Vagina (tissue), 2 donors: Measurements from ENCODE around the gene KREMEN2. TPM values are rescaled to one million over a fixed set of nuclear protein-coding genes. Genes with fewer than 3 reads are reported as not detected.

Experiments
- DNase-seq, 2 donors: peaks; one replicate each; pipeline ENCODE4 v3.0.0-alpha.2; 2017; ENCODE audit errors: extremely low spot score in 2 of 2
- H3K27ac ChIP-seq: fragments of 200-600 bp; sonication (generic); one replicate; pipeline ENCODE4 v1.5.1; 2019
- H3K27me3 ChIP-seq: fragments of 200-600 bp; sonication (generic); one replicate; pipeline ENCODE4 v1.5.1; 2019
- H3K36me3 ChIP-seq, 2 donors: fragments of 200-600 bp; sonication (generic); one replicate each; pipeline ENCODE4 v1.5.1; 2017 to 2019
- H3K4me1 ChIP-seq: fragments of 200-600 bp; sonication (generic); one replicate; pipeline ENCODE4 v1.5.1; 2019
- H3K4me3 ChIP-seq, 2 donors: fragments of 200-600 bp; sonication (generic); 1 replicate in 1 of 2; 2 replicates in 1 of 2; pipeline ENCODE4 v1.5.1; 2016 to 2019
- H3K9me3 ChIP-seq: fragments of 200-600 bp; sonication (generic); one replicate; pipeline ENCODE4 v1.5.1; 2019
- CTCF ChIP-seq, 3 experiments: fragments of 450-650 bp in 2 of 3; fragments of 200-600 bp in 1 of 3; sonication (generic) in 1 of 3; IDR thresholded peaks; one replicate each; pipeline ENCODE4 v1.5.1; 2017 to 2019; ENCODE audit warnings: antibody characterized with exemption in 3 of 3, mild to moderate bottlenecking in 2 of 3, moderate library complexity in 2 of 3
- POLR2A ChIP-seq, 2 donors: fragments of 450-650 bp; IDR thresholded peaks; one replicate each; pipeline ENCODE4 v1.6.1; 2017; ENCODE audit warnings: antibody characterized with exemption in 2 of 2, mild to moderate bottlenecking in 2 of 2, moderate library complexity in 2 of 2
- POLR2AphosphoS5 ChIP-seq, 2 donors: sonication (generic); formaldehyde crosslinking; IDR thresholded peaks; one replicate each; pipeline ENCODE4 v1.9.0; 2017; ENCODE audit warnings: antibody characterized with exemption in 2 of 2, mild to moderate bottlenecking in 2 of 2, low read depth in 1 of 2; ENCODE audit not compliant: insufficient read depth in 1 of 2
- intact Hi-C: fragments of 100-400 bp; cut with DNase I; formaldehyde crosslinking; loops from one replicate; pipeline ENCODE4 v1.15.1; 2023
- total RNA-seq: library from RNA; depleted of rRNA; stranded (reverse); fragments of >200 nt; gene quantifications from one replicate; pipeline ENCODE4 v1.2.3, GENCODE V29; 2016

The KREMEN2 gene
- total RNA-seq, 1 donor from 2014 or later = not detected

DNA sequence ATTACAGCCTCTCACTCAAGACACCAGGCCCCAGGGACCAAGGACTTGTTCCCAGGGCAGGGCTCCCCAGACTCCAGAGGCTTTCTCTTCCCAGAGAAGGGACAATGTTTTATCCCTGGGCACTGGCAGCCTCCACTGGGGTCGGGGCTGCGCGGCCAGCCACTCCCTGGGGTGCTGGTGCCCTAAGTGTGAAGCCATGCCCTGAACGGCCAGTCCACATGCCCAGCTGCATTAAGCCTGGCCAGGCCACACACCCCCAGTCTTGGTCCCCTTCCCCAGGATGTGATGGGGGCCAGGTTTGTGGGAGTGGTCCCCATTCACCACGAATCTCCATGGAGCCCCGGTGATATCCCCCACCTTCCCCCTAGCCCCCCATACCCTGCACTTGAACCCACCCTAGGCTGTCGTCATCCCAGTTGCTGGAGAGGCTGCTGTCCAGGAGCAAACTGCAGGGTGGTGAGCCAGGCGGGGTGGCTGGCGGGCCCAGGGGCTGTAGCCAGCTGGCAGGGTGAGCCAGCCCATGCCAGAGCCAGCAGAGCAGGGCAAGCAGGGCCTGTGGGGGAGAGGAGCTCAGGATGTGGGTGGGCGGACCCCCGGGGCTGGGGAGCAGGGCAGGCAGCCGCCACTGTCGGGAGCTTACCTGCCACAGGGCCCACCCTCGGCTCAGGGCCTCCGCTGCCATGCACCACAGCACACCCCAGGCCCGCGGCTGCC, 9.7 kb downstream of the KREMEN2 start:
- H3K4me1 ChIP-seq = peaks cover 12% of the 10 kb centered on the region
- H3K36me3 ChIP-seq = no peaks in the 10 kb centered on the region
- DNase-seq = no peak
- H3K27me3 ChIP-seq = no peaks in the 10 kb centered on the region
- no peak overlapping the region for H3K4me3 ChIP-seq
- TF ChIP-seq CTCF (IDR thresholded peaks at IDR 0.05) (no peak), POLR2AphosphoS5 (IDR thresholded peaks at IDR 0.05; ENCODE audit: insufficient read depth in 1 of 2, low read depth in 1 of 2) (no peak)
- intact Hi-C loops = no loop called here
- no peaks in the 10 kb centered on the region for H3K9me3 ChIP-seq
- H3K27ac ChIP-seq = no peak overlapping the region

DNA sequence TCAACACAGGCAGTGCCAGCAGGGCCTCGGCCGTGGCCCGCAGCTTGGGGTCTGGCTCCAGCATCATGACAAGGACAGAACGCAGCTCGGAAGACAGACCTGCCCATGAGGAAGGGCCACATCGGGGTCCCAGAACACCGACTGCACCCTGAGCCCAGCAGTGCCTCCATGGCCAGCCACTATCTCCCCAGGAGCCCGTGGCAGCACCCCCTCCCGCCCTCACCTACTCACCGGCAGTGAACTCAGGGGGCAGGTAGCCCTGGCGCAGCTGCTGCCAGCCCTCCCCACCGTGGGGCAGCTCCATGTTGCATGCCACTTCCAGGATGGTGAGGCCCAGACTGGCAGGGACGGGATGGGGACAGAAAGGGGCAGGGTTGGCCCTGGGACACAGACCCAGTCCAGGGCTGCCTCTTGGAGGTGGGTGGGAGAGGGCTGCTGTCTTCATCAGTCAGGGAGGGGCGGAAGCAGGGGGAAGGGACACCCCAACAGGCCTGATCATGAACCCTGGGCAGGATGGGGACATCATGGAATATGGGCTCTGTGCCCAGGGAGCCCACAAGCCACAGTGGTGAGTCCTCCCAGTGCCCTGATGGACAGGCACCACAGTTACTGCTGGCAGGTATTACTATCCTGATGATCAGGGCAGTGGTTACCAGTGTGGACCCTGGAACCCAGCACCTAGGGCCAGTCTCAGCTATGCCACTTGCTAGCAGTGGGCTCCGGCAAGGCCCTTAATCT, 10.4 kb downstream of the KREMEN2 start:
- Histone ChIP-seq H3K36me3 (no peaks in the 10 kb centered on the region), H3K4me1 (peaks cover 10% of the 10 kb centered on the region), H3K27me3 (no peaks in the 10 kb centered on the region), H3K9me3 (no peaks in the 10 kb centered on the region), H3K4me3 (no peak overlapping the region), H3K27ac (no peak overlapping the region)
- no peak for TF ChIP-seq POLR2AphosphoS5 (IDR thresholded peaks at IDR 0.05; ENCODE audit: insufficient read depth in 1 of 2, low read depth in 1 of 2)
- TF ChIP-seq CTCF (IDR thresholded peaks at IDR 0.05) = no peak
- intact Hi-C loops = no loop called here
- DNase-seq = no peak

- Histone ChIP-seq H3K9me3 (no peaks in the 10 kb centered on the region), H3K4me3 (no peak overlapping the region), H3K27me3 (no peaks in the 10 kb centered on the region), H3K36me3 (no peaks in the 10 kb centered on the region), H3K27ac (no peak overlapping the region), H3K4me1 (peaks cover 10% of the 10 kb centered on the region)
- no peak for DNase-seq
- intact Hi-C loops = no loop called here
- TF ChIP-seq CTCF (IDR thresholded peaks at IDR 0.05) (no peak), POLR2AphosphoS5 (IDR thresholded peaks at IDR 0.05; ENCODE audit: insufficient read depth in 1 of 2, low read depth in 1 of 2) (no peak), POLR2A (IDR thresholded peaks at IDR 0.05) (no peak)
Measured at GRCh38 chr16:2975161-2975795, 11.2 kb downstream of the KREMEN2 start.

- no peaks in the 10 kb centered on the region for H3K27me3 ChIP-seq
- no peak overlapping the region for H3K4me3 ChIP-seq
- intact Hi-C loops = no loop called here
Measured at GRCh38 chr16:2976201-2976600, 12.1 kb downstream of the KREMEN2 start.

More at GRCh38 chr16:2976201-2976600, 12.1 kb downstream of the KREMEN2 start:
- Histone ChIP-seq H3K4me1 (peaks cover 15% of the 10 kb centered on the region), H3K27ac (no peak overlapping the region), H3K36me3 (no peaks in the 10 kb centered on the region), H3K9me3 (no peaks in the 10 kb centered on the region)
- TF ChIP-seq CTCF (IDR thresholded peaks at IDR 0.05) (no peak), POLR2AphosphoS5 (IDR thresholded peaks at IDR 0.05; ENCODE audit: insufficient read depth in 1 of 2, low read depth in 1 of 2) (no peak), POLR2A (IDR thresholded peaks at IDR 0.05) (no peak)
- no peak for DNase-seq
